ENCODE data around the gene LSR. TPM values are rescaled to one million over a fixed set of nuclear protein-coding genes. Genes with fewer than 3 reads are reported as not detected.

Gene LSR
- total and polyA plus RNA-seq, 2 donors (not counting 1 experiment from before 2014, with no cell fraction given) = 37.2 to 45.3 TPM

GRCh38 chr19:35297922-35298321 is 49.1 kb downstream of the LSR start:
- Mint-ChIP-seq H3K4me1 (peaks cover 9% of the 10 kb centered on the region), H3K9me3 (ENCODE audit: insufficient read depth) (no peaks in the 10 kb centered on the region), H3K27ac (no peak overlapping the region), H3K4me3 (no peak overlapping the region), H3K27me3 (no peaks in the 10 kb centered on the region)
- no peak for ATAC-seq (ENCODE audit: low read depth)
- no peaks in the 10 kb centered on the region for H4K20me1 ChIP-seq (ENCODE audit: control insufficient read depth, insufficient read depth, low read length, poor library complexity, severe bottlenecking)
- 95% methylated on average over 2 of the region's 2 CpGs for WGBS (ENCODE audit: insufficient coverage)
- no peak overlapping the region for H3K4me3 ChIP-seq (ENCODE audit: control extremely low read depth in 1 of 5, extremely low read depth in 1 of 5, insufficient read depth in 1 of 5, low read depth in 2 of 5, low read length in 4 of 5)
- no peaks in the 10 kb centered on the region for H3K36me3 ChIP-seq (replicated peaks in 1 of 2; ENCODE audit: control extremely low read depth in 1 of 2, control insufficient read depth in 1 of 2, extremely low read depth in 1 of 2, insufficient read depth in 2 of 2, low read length in 1 of 2)
- ChIA-PET CTCF (no interaction called here), POLR2A (no interaction called here)
- no peak overlapping the region for H3K9ac ChIP-seq (ENCODE audit: low read length)
- no peak overlapping the region for H2AFZ ChIP-seq (ENCODE audit: insufficient read depth, low read depth, low read length, poor library complexity, severe bottlenecking)
- no peaks in the 10 kb centered on the region for H3K27me3 ChIP-seq (replicated peaks in 1 of 4; ENCODE audit: control extremely low read depth in 1 of 4, control insufficient read depth in 3 of 4, insufficient read depth in 4 of 4, low read length in 3 of 4)
- TF ChIP-seq, protein P1, sequence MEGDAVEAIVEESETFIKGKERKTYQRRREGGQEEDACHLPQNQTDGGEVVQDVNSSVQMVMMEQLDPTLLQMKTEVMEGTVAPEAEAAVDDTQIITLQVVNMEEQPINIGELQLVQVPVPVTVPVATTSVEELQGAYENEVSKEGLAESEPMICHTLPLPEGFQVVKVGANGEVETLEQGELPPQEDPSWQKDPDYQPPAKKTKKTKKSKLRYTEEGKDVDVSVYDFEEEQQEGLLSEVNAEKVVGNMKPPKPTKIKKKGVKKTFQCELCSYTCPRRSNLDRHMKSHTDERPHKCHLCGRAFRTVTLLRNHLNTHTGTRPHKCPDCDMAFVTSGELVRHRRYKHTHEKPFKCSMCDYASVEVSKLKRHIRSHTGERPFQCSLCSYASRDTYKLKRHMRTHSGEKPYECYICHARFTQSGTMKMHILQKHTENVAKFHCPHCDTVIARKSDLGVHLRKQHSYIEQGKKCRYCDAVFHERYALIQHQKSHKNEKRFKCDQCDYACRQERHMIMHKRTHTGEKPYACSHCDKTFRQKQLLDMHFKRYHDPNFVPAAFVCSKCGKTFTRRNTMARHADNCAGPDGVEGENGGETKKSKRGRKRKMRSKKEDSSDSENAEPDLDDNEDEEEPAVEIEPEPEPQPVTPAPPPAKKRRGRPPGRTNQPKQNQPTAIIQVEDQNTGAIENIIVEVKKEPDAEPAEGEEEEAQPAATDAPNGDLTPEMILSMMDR (IDR thresholded peaks at IDR 0.05) = no peak
- no peak for TF ChIP-seq EZH2 (IDR thresholded peaks at IDR 0.05; ENCODE audit: borderline replicate concordance, insufficient read depth, low read depth, low read length, poor library complexity, severe bottlenecking)
- H3K4me2 ChIP-seq (replicated peaks; ENCODE audit: low read depth, low read length, poor library complexity, severe bottlenecking) = no peak overlapping the region
- DNase-seq = no peak
- peaks cover 20% of the 10 kb centered on the region for H3K79me2 ChIP-seq (ENCODE audit: control insufficient read depth, insufficient read depth, low read length)
- no peak overlapping the region for H3K27ac ChIP-seq (ENCODE audit: low read length in 2 of 2)
- H3K9me3 ChIP-seq (ENCODE audit: control extremely low read depth in 1 of 3, control insufficient read depth in 2 of 3, insufficient read depth in 1 of 3, low read length in 2 of 3) = peaks cover 0 to 7% (median 0%) of the 10 kb centered on the region in 3 donors
- peaks cover 27 to 46% of the 10 kb centered on the region in 2 donors for H3K4me1 ChIP-seq (ENCODE audit: control insufficient read depth in 2 of 2, insufficient read depth in 2 of 2, low read length in 2 of 2)
- intact Hi-C loops (cut with micrococcal nuclease) = loop anchor here (5.0 kb wide), 1 partner anchor 34 kb away; no protein-coding TSS in a partner anchor

- Mint-ChIP-seq H3K4me3 (no peak overlapping the region), H3K9me3 (ENCODE audit: insufficient read depth) (no peaks in the 10 kb centered on the region), H3K4me1 (peaks cover 7% of the 10 kb centered on the region), H3K27ac (no peak overlapping the region), H3K27me3 (no peaks in the 10 kb centered on the region)
- no peak overlapping the region for H3K4me3 ChIP-seq (ENCODE audit: control extremely low read depth in 1 of 5, extremely low read depth in 1 of 5, insufficient read depth in 1 of 5, low read depth in 2 of 5, low read length in 4 of 5)
- no peak for DNase-seq
- peaks cover 20% of the 10 kb centered on the region for H3K79me2 ChIP-seq (ENCODE audit: control insufficient read depth, insufficient read depth, low read length)
- no peak overlapping the region for H3K9ac ChIP-seq (ENCODE audit: low read length)
- H3K9me3 ChIP-seq (ENCODE audit: control extremely low read depth in 1 of 3, control insufficient read depth in 2 of 3, insufficient read depth in 1 of 3, low read length in 2 of 3) = peaks cover 0 to 7% (median 0%) of the 10 kb centered on the region in 3 donors
- no peaks in the 10 kb centered on the region for H3K36me3 ChIP-seq (replicated peaks in 1 of 2; ENCODE audit: control extremely low read depth in 1 of 2, control insufficient read depth in 1 of 2, extremely low read depth in 1 of 2, insufficient read depth in 2 of 2, low read length in 1 of 2)
- H3K4me2 ChIP-seq (replicated peaks; ENCODE audit: low read depth, low read length, poor library complexity, severe bottlenecking) = no peak overlapping the region
- H3K4me1 ChIP-seq (ENCODE audit: control insufficient read depth in 2 of 2, insufficient read depth in 2 of 2, low read length in 2 of 2) = peaks cover 27 to 45% of the 10 kb centered on the region in 2 donors
- intact Hi-C loops (cut with micrococcal nuclease) = loop anchor here (5.0 kb wide), 1 partner anchor 34 kb away; no protein-coding TSS in a partner anchor
- POLR2A ChIA-PET = no interaction called here
- no peaks in the 10 kb centered on the region for H3K27me3 ChIP-seq (replicated peaks in 1 of 4; ENCODE audit: control extremely low read depth in 1 of 4, control insufficient read depth in 3 of 4, insufficient read depth in 4 of 4, low read length in 3 of 4)
- no peak overlapping the region for H2AFZ ChIP-seq (ENCODE audit: insufficient read depth, low read depth, low read length, poor library complexity, severe bottlenecking)
- H4K20me1 ChIP-seq (ENCODE audit: control insufficient read depth, insufficient read depth, low read length, poor library complexity, severe bottlenecking) = no peaks in the 10 kb centered on the region
- no peak overlapping the region for H3K27ac ChIP-seq (ENCODE audit: low read length in 2 of 2)
- 87% methylated on average over 5 of the region's 5 CpGs for WGBS (ENCODE audit: insufficient coverage)
- CTCF ChIA-PET = no interaction called here
- TF ChIP-seq, protein P1 (IDR thresholded peaks at IDR 0.05) = no peak
- no peak for TF ChIP-seq EZH2 (IDR thresholded peaks at IDR 0.05; ENCODE audit: borderline replicate concordance, insufficient read depth, low read depth, low read length, poor library complexity, severe bottlenecking)
- ATAC-seq (ENCODE audit: low read depth) = no peak
Observed at GRCh38 chr19:35298561-35298972, 49.8 kb downstream of the LSR start.
